Body of pancreas (tissue), 4 donors: ENCODE results near the gene MS4A3.

ENCODE experiments used
- POLR2A ChIP-seq, 3 donors: fragments of 450-650 bp; IDR thresholded peaks; one replicate each; pipeline ENCODE4 v1.6.1; 2016; ENCODE audit warnings: antibody characterized with exemption in 3 of 3, mild to moderate bottlenecking in 2 of 3
- TF ChIP-seq, protein P1 (sequence below), 7 experiments: fragments of 450-650 bp in 4 of 7; fragments of 200-600 bp in 3 of 7; sonication (generic) in 3 of 7; IDR thresholded peaks; one replicate each; pipeline ENCODE4 v1.5.1; 2016 to 2019; ENCODE audit warnings: antibody characterized with exemption in 7 of 7

GRCh38 chr11:60016881-60017280 is 39.6 kb upstream of the MS4A3 start, which contains the start of gene OOSP4B:
- TF ChIP-seq, protein P1, sequence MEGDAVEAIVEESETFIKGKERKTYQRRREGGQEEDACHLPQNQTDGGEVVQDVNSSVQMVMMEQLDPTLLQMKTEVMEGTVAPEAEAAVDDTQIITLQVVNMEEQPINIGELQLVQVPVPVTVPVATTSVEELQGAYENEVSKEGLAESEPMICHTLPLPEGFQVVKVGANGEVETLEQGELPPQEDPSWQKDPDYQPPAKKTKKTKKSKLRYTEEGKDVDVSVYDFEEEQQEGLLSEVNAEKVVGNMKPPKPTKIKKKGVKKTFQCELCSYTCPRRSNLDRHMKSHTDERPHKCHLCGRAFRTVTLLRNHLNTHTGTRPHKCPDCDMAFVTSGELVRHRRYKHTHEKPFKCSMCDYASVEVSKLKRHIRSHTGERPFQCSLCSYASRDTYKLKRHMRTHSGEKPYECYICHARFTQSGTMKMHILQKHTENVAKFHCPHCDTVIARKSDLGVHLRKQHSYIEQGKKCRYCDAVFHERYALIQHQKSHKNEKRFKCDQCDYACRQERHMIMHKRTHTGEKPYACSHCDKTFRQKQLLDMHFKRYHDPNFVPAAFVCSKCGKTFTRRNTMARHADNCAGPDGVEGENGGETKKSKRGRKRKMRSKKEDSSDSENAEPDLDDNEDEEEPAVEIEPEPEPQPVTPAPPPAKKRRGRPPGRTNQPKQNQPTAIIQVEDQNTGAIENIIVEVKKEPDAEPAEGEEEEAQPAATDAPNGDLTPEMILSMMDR (IDR thresholded peaks at IDR 0.05), result no peak
- TF ChIP-seq POLR2A (IDR thresholded peaks at IDR 0.05), result no peak
